ENCODE measurements around the gene AFG3L2.

DNA sequence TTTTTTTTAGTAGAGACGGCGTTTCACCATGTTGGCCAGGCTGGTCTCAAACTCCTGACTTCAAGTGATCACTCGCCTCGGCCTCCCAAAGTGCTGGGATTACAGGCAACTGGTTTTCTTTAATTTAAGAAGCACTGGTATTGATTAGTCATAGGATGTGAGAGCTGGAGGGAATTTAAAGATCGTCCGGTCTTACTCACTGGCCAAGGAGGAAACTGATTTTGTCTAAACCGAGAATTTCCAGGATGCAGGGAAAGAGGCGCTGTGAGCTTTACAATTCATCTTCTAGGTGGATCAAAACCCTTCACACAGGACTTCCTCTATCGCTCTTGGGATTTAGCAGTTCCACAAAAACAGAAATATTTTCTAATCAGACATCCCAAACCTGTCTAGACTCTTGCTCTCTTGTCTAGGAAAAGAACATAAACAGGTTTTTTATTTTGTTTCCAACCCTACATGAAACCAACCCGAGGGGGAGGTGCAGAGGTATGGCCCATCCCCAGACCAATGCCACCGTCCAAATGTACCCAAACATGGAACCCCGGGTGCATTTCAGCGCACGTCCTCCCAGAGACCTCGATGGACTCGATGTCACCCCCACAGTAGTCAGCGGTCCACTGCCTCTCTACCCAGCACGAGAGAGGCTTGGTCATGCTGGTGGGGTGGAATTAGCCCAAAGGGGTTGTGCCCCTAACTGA is 81.5 kb downstream of the AFG3L2 start:
- TF ChIP-seq, protein P1, sequence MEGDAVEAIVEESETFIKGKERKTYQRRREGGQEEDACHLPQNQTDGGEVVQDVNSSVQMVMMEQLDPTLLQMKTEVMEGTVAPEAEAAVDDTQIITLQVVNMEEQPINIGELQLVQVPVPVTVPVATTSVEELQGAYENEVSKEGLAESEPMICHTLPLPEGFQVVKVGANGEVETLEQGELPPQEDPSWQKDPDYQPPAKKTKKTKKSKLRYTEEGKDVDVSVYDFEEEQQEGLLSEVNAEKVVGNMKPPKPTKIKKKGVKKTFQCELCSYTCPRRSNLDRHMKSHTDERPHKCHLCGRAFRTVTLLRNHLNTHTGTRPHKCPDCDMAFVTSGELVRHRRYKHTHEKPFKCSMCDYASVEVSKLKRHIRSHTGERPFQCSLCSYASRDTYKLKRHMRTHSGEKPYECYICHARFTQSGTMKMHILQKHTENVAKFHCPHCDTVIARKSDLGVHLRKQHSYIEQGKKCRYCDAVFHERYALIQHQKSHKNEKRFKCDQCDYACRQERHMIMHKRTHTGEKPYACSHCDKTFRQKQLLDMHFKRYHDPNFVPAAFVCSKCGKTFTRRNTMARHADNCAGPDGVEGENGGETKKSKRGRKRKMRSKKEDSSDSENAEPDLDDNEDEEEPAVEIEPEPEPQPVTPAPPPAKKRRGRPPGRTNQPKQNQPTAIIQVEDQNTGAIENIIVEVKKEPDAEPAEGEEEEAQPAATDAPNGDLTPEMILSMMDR (conservative IDR thresholded peaks at IDR 0.05 in 1 of 2, IDR thresholded peaks at IDR 0.05 in 1 of 2; ENCODE audit: extremely low read depth in 1 of 2, insufficient read depth in 1 of 2, low read depth in 1 of 2, low read length in 2 of 2), result no peak
- no peak for TF ChIP-seq EZH2 (IDR thresholded peaks at IDR 0.05; ENCODE audit: borderline replicate concordance, low read length)

Data from mammary epithelial cell (primary cell).